GM19395 (cell line): ENCODE data around the gene EGR2.

Source experiments
- ATAC-seq: cut with Tn5 transposase; IDR thresholded peaks from one replicate; pipeline ENCODE4 v1.9.1; 2021; ENCODE audit warnings: mild to moderate bottlenecking, moderate library complexity; ENCODE audit not compliant: unreplicated experiment

The EGR2 gene

DNA sequence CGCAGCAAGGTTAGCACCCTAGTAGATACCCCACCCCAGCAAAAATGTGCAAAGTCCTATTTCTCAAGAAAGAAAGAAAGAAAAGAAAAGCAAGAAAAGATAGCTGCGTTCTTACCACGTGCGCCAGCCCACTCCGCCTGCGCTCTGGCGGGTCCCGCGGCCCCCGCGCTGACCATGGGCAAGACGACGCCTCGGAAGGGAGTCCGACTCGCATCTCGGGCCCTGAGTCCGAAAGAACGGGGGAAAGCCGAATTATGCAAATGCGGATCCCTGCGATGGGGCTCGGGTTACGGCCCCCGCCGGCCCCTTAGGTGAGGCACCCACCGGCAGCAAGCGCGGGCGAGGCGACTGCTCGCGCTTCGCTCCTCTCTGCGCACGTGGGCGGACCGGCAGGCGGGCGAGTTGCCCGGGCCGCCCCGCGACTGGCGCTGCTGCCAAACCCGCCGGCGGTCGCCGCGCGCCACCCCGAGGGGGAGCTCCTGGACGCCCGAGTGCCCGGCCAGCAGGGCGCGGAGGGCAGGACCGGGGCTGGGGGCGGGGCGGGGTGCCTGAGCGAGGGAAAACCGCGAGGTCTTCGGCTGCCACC is 2.4 kb upstream of the EGR2 start:
- ATAC-seq = no peak

DNA sequence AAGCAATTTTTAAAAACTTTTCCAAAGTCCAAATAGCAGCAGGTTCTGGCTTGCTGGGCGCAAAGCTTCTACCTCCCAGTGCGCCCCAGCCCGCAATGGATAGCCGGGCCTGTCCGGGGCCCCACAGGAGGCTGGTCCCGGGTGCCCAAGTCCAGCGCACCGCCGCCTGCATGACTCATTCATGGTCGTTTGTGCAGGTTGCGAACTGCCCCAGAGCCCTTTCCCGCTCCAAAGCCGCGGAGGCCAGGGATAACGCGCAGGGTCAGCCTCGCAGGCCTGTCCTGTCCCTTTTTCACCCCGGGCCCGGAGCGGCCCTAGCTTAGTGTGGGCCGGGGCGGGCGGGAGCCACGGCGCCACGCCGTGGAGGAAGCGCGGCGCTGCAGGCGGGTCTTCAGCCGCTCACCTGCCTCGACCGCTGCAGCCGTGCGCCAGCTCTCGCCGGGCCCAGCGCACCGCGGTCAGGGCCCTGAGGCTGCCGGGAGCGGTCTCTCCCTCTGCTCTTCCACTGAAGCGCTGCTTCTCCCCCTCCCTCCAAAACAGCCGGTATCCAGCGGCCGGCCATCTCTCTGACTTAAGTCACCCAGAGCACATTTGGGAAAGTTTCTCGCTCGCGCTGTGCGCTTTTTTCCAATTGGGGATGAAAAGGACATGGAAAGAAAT is 1.7 kb upstream of the EGR2 start:
- ATAC-seq = peak; percentile 41

DNA sequence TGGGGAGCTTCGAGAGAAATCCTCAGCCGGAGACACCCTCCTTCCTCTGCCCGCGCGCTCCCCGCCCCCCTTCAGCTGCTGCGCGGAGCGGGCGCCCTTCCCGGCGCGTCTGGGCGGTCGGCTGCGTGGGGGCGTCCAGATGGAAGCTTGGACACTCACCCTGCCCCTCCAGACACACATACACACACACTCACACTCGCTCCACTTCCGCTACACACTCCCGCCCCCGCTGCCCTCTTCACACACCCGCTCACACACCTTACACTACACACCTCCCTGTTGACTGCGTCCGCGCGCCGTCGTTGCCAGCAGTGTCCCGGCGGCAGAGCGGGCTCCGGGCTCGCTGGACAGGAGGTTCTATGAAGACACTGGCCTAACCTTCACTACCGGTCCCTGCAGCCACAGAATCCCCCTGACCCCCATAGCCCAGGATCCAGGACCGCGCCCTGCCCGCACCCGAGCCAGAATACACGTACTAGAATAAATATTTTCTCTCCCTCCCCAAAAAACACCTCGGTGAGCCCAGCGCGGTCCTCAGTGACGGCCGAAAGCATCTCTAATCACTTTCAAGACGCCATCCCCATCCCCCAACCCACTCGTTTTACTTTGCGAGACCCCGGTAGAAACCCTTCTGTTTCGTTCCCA is 1.1 kb upstream of the EGR2 start:
- ATAC-seq = peak; percentile 33

DNA sequence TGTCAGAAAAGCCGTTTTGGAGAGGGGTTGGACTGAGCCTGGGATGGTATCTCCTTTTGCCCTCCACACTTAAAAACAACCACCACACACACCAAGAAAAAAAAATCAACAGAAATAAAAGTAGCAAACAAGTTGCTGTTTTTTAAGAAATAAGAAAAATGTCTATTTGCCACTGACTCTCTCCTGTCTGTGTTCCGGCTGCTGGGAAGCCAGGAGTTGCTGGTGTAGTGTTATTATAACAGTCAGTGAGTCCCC is 163 bp downstream of the EGR2 start:
- ATAC-seq = no peak

DNA sequence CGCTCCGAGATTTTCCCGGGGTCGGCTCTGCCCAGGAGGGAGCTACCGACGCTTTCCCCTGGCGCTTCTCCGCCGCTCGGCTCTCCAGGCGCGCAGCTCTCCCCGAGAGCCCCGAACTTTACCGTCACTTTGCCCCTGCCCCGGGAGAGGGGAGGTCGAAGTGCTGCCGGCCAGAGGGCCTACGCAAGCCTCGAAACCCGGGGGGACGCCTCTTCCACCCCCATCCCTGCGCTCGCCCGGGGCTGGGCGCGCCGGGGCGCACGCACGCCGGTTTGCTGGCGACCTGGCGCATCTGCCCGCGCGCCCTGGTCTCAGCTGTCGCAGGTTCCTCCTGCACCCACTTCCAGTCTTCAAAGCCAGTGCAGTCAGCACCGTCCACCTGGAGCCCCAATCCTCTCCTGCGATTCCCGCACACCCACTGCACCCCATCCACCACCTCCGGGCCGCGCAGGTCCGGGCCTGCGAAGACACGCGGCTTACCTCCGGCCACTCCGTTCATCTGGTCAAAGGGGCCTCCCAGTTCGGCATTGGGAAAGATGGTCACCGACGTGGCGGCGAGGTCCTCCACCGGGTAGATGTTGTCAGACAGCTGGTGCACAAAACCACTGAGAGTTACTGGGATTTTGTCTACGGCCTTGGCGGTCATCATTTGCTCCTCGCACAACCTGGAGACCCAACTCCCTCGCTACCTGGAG is 638 bp downstream of the EGR2 start:
- ATAC-seq = no peak

DNA sequence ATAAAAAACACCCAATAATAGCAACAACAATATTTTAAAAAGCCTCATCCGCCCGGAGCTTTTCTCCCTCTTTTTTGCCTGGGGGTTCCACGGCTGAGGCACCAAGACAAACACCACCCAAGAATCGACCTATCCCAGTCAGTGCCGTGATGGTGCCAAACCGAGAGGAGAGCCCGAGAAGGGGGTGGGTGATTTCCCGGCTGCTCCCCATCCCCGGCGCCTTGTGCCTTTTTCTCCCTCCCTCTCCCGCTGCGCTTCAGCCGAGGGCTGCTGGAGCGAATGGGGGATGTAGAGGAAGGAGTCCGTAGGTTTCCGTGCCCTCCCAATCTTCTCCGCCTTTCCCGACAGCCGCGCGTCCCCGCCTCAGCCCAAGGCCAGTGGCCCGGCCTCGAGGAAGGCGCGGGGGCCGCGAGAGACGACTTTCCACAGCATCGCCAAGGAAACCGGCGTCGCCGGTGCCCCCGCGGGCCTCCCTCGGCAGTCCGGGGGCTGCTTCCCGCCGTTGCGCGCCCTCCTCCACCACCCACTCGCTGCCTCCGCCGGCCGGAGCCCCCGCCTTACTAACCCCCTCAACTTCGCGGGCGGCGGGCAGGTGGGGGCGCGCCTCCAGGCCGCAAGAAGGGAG is 1.3 kb downstream of the EGR2 start:
- ATAC-seq = no peak

DNA sequence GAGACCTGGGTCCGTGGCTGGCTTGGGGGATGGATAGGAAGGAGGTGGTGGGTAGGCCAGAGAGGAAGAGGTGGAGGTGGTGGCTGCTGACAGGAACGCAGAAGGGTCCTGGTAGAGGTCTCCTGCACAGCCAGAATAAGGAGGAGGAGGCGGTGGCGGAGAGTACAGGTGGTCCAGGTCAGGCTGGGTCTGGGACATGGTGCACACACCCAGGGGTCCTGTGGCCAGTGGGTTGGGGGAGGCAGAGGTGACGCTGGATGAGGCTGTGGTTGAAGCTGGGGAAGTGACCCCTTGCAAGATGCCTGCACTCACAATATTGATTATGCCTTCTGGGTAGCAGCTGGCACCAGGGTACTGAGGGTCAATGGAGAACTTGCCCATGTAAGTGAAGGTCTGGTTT is 2.2 kb downstream of the EGR2 start:
- no peak for ATAC-seq

DNA sequence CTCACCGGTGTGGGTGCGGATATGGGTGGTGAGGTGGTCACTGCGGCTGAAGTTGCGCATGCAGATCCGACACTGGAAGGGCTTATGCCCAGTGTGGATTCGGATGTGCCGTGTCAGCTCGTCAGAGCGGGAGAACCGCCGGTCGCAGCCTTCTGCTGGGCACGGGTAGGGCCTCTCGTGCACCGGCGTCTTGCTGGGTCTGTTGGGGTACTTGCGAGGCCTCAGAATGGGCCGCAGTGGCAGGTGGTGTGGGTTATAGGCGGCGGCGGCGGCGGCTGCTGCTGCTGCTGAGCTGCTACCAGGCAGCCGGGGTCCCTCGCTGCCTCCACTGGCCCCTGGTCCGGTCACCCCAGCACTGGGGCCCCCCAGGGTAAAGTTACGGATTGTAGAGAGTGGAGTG is 2.7 kb downstream of the EGR2 start:
- no peak for ATAC-seq

DNA sequence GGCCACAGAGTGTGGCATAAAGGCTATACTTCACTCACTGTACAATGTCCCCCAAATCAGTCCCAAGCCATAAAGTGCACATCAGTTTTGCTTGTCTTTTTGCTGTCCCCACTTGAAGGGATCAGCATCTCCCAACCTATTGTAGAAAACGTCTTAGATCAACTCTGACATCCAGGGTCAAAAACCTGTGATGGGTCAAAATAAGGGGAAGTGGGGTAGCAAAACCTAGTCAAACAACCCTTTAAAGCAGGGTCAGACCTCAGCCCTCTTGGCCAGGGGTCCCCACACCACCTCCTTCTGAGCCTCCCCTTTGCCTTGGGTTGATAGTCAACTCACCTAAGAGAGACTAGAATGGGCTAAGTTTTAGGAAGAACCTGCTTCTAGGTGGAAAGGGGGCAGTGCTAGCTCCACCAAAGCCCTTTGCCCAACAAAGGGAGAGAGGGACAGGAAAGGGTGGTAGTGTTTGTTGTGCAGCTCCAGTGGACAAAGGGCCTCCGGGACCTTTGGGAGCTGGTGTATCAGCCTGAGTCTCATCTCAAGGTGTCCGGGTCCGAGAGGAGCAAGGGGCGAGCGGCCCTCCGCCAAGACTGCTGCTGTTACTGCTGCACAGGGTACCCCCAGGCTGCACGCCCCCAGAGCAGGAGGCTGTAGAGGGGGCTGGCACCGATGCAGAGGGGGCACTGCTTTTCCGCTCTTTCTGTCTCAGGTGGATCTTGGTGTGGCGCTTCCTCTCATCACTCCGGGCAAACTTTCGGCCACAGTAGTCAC is 3.3 kb downstream of the EGR2 start:
- no peak for ATAC-seq

DNA sequence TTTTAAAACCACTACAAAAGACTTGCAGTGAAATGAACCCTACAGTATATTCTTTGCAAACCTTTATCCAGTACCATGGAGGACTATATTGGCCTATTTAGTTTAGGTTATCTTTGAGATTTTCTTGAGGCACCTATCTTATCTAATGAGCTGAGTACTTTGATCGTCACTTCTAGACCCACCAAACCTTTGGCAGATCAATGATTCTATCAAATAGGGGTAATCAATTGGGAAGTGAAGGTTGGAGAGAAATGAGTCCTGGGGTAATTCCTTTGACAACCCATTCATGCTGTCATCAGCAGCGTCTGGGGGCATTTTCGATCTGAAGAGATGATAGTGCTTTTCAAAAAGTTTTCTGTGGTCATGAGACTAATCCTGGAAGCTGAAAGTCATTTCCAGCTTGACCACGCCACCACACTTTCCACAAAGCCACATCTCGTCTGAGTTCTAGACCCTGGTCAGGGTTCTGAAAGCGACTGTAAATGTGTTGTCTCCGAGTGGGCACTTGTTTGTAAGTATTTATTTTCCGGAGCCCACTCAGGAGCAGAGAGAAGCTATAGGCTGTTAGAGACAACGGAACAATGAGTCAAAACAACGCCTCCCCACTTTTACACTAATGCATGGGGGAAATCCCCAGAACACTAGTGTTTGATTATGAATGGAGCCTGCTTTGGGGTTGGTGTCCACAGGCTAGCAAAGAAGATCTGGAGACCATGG is 4.8 kb downstream of the EGR2 start:
- peak; percentile 44 for ATAC-seq

DNA sequence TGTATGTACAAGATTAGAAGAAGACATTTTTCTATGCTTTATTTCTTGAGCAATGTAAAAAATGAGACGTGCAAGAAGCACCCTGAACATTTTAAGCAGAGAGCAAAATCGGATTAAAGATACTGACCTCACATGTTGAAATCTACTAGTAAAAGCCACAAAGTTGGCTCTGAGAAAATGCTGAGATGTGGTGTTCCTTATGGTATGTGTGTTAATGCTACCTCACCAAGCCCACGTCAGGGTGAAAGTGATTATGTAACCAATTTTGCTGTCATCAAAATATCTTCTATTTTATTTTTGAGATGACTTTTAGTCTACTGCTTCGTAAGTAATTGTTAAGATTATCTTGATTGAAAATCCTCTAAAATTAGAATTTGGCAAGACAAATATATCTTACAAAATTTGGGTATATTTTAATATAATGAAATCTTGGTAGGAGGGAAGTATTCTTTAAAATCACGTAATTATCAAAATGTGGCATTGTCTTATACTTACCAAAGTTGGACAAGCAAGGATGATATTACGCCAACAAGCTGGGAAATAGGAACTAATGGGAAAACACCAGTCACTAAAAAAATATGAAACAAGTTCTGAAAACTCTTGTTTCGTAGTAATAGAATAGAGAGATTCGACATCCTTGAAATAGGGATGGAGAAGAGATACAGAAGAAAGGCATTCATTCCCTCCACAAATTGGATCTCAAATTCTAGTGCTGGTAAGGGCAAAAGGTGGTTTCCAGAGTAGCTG is 5.8 kb downstream of the EGR2 start:
- ATAC-seq = no peak

DNA sequence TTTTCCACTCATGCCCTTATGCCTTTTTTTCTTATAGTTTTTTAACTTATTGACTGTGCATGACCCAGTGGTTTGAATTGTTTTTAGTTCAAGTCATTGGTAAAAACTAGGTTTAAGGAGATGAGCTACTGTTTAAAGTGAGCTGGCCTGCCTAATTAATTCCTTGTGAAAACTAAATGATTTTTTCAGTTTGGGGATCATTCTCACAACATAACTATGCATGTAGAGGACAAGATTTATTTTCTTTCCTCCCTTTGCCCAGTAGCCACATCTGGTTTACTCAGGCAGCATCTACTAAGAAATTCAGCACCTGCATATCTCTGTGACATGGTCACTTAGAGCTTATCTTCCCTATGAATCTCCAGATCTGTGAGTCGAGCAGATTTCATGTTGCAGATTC is 9.9 kb downstream of the EGR2 start:
- no peak for ATAC-seq

DNA sequence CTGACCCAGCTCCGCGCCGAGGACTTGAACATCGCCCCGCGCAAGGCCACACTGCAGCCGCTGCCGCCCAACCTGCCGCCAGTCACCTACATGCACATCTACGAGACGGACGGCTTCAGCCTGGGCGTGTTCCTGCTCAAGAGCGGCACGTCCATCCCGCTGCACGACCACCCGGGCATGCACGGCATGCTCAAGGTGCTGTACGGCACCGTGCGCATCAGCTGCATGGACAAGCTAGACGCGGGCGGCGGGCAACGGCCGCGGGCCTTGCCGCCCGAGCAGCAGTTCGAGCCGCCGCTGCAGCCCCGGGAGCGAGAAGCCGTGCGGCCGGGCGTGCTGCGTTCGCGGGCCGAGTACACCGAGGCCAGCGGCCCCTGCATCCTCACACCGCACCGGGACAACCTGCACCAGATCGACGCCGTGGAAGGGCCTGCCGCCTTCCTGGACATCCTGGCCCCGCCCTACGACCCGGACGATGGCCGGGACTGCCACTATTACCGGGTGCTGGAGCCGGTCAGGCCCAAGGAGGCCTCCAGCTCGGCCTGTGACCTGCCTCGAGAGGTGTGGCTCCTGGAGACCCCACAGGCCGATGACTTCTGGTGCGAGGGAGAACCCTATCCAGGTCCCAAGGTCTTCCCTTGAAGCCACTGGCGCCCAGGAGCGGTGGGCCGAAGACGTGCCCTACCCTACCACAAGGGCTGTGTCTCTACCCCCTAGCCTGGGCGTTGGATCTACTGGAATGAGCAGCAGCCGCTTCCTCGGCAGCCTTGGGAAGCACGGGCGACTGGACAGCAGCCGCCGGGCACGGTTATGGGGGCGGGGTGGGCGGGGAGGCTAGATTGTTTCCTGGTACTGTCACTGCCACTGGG is 10.7 kb downstream of the EGR2 start:
- peak; percentile 11 for ATAC-seq

DNA sequence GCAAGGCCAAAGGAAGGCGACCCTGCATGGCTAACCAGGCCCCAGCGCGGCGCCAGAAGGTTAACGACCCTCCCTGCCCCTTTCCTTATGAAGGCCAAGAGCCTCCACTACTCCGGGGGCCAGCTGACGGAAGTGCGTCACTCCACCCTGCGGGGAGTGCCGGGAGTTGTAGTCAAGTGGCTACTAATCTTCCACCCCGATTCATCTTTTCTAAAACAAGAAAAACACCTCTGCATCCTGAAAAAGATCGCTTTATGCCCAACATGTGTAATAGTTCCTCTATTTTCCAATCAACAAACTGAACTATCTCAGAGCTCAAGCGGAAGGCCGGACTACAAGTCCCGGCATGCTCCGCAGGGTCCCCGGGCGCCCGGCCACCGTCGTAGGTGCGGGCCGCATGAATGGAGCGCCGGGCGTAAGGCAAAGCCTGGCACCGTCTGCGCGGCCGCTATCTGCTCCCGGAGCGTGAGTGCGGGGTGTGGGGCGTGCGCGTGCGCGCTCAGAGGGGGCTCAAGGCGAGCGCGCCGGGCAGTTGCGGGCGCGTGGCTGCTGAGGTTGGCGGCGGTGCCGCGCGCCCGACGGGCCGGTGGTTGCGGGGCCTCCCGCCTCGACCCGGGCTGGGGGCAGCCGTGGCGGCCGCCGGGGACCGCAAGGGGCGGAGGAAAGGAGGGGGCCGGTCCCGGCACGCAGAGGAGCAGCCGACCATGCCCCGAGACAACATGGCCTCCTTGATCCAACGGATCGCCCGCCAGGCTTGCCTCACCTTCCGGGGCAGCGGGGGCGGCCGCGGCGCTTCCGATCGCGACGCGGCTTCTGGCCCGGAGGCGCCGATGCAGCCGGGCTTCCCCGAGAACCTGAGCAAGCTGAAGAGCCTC is 11.6 kb downstream of the EGR2 start, which contains the start of gene ADO:
Gene ADO, plus strand, starts transcription at position 365 of the 875 bp plus-strand sequence. Its CDS starts 340 bp downstream, at position 705.
- peak; percentile 90 for ATAC-seq

DNA sequence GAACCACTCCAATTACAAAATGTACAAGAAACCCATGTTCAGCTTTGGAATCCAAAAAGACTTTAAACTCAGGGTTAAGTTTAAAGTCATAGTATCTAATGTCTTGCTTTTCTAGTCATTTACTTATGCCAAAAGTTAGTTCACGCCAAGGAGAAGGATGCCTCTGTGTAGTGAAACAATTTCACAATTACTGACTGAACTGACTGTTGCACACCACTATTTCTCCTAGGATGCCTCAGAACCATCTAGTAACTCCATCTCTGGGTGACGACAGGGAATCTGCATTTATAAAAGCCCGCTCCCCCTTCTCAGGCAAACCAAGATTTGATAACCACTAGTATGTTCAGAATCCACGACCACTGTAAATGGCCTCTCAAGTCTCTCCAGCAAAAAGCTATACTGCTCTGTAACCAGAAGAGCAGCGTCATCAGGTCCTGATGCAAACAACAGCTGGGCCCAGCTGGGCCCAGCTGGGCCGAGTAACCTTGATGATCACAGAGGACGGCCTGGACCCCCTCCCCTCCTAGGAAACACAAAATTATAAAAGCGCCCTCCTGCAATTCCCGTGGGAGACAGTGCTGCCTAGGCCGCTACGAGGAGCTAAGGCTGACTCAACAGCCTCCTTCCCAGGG is 12.3 kb downstream of the EGR2 start:
- ATAC-seq = peak; percentile 0

DNA sequence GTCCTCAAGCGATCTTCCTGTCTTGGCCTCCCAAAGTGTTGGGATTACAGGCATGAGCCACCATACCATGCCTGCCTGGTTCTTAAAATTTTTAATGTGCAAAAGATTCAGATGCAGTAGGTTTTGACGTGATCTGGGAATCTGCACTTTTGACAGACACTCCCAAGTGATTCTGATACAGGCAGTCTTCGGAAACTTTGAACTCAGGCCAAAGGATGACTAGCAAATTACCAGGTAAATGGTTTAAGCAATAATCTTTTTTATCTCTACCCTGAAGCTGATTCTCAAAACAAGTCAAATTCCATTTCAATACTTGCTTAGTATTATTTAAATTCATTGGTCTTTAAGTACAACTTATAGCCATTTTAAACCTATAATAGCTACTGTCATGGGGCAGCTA is 14.3 kb downstream of the EGR2 start:
- ATAC-seq = no peak

DNA sequence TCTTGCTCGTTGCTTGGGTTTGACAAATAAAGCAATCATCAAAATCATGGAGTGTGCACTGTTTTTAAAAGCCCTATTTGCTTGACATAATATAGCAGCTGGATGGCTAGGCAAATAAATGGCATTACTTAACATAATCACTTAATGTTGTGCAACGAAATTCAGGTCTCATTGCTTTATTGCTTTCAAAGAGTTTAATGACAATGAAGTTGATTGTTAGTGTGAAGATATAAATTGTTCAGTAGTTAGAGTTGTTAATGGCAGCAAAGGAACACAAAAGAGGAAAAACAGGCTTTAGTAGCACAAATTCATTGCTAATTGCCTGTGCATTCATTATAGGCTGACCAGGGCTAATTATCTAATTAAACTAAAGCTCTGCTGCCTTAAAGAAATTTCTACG is 19.3 kb downstream of the EGR2 start:
- ATAC-seq = no peak
